Effector CD4-positive, alpha-beta T cell (primary cell): ENCODE measurements around the gene DNAH9.
"Not testable (repeated sequence)": the region's sequence is repeated elsewhere in the genome, so short reads cannot be mapped to it uniquely, and the experiment has no call there.

Source experiments
- DNase-seq: peaks from one replicate; pipeline ENCODE4 v3.0.0-alpha.2; 2020

The DNAH9 gene

DNA sequence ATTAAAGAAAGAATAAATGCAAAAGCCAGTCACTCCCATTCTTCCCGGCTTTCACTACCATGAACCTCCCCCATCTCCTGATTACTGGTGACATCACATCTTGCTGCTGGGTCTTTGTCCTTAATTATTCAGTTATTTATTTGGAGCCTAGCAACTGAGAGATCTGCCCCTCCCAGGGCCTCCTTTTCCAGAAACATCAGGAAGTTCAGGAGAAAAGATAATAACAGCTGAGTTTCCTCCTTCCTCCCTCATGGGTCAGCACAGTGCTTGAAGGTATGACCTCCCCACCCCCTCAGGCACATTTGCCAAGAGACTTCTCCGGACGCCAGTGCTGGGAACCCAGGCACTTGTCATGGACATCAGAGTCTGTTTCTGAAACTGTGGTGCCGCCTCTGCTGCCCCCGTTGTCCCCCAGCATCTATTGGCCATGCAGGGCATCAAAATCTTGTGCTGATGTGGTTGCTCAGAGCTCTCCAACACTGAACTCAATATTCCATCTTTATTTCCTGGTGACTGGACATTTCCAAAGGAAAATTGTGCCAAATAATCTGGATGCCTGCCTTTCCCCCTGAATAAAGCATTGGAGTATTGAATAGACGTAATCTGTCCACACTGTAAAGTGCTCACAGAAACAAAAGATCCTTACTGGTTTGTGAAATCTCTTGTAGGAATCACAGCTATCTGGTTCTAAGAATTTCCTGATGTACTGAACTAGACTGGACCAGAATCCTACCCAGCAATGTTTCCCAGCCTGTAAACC is 327.2 kb downstream of the DNAH9 start:
- DNase-seq, result no peak

DNA sequence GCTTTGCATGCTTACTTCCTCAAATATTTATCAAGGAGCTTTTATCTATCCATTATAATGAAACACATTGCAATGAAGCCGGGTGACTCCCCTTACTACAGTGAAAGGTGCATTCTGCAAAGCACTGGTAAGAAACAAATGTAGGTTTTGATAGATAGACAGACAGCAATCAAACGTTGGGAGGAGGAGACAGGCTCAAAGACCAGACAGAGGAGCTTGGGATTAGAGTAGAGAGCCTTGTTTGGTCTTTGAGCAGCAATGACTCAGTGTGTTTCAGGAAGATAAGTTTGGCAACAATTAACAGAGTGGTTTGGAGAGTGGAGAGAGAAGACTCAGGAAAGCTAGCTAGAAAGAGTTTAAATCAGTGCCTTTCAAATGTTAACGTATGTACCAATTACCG is 330.2 kb downstream of the DNAH9 start:
- no peak for DNase-seq

DNA sequence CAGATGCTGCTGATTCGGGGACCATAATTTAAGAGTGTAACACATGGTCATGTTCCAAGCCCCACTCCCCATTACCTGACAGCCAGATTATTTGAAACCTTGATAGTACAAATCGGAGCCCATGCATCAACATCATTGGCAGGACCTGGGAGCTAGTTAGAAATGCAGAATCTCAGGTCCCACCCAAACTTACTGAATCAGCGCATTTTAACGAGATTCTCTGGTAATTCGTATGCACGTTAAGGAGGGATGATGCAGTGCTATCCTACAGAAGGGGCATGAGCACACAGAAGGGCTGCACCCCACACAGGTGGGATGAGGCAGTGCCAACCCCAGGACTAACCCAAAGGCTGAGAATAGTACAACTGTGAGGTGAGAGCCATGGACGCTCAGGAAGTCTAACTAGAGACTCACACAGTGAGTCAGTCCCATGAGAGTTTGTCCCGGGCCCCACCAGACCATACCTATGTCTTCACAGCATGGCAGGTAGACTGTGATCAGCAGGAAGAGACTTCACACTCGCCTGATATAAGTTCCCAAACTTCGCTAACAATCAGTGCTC is 334.1 kb downstream of the DNAH9 start:
- DNase-seq, result no peak

DNA sequence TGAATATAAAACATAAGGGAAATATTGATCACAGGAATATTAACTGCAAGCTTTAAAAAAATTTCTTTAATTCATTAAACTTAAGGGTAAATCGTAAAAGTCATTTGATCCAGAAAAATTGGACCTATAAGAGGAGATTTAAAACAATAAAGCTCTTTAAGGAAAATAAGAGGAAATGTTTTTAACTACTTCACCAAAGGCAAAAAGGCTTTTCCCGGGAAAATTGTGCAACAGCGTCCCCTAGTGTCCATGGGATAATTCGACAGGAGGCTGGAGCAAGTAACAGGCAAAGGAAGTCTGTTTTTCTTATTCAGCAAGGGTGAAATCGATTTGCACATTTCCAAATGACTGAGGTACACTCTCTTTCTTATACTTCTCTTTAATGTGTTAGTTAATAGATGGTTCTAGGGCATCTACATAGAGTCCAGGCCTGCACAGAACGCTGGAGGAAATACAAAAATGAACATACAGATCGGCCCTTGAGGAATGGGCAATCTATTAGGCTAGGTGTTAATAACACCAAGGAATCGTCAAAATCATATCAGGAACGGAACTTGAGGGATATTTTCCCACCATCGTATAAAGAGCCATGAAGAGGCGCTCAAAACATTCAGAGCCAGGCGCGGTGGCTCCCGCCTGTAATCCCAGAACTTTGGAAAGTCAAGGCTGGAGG is 337.6 kb downstream of the DNAH9 start:
- no peak for DNase-seq

- DNase-seq, result no peak
These were observed 342.6 kb downstream of the DNAH9 start for GRCh38 chr17:11940904-11941303.

- DNase-seq, result not testable (repeated sequence)
These were observed 344.8 kb downstream of the DNAH9 start for GRCh38 chr17:11943086-11943485.

- no peak for DNase-seq
These were observed 345.6 kb downstream of the DNAH9 start for GRCh38 chr17:11943759-11944347.

- no peak for DNase-seq
These were observed 346.3 kb downstream of the DNAH9 start for GRCh38 chr17:11944587-11944986.

- no peak for DNase-seq
These were observed 350.5 kb downstream of the DNAH9 start for GRCh38 chr17:11948789-11949188.

DNA sequence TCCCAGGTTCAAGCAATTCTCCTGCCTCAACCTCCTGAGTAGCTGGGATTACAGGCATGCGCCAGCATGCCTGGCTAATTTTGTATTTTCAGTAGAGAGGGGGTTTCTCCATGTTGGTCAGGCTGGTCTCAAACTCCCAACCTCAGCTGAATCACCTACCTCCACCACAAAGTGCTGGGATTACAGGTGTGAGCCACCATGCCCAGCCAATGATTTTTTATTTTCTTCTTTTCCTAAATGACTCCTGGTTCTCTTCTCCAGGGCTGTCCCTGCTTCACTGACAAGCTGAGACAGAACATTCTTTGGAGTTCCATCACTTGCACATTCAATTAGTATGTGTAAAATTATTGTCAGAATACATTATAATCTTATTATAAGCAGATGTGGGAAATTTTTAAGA is 351.3 kb downstream of the DNAH9 start:
- DNase-seq, result not testable (repeated sequence)

- DNase-seq, result no peak
These were observed 352.7 kb downstream of the DNAH9 start for GRCh38 chr17:11950771-11951519.

DNA sequence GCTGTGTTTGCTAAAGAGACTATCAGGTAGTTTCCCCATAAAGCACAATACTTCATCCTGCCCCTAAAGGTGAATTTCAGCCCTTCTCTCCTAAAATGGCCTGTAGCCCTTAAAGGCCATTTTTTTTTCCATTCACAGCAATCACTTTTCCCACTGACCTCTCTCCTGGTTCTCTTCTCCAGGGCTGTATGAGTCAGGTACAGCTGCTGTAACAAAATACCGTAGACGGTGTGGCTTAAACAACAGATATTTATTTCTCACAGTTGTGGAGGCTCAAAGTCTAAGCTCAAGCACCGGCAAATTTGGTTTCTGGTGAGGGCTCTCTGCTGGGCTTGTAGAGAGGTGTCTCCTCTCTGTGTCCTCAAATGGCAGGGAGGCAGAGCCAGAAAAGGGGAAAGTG is 354.3 kb downstream of the DNAH9 start:
- no peak for DNase-seq

GRCh38 chr17:11953924-11954323 is 355.7 kb downstream of the DNAH9 start:
- DNase-seq, result no peak

- no peak for DNase-seq
These were observed 356.7 kb downstream of the DNAH9 start for GRCh38 chr17:11954936-11955335.

- no peak for DNase-seq
These were observed 371.3 kb downstream of the DNAH9 start for GRCh38 chr17:11969565-11969964.

GRCh38 chr17:11972741-11973140 is 374.5 kb downstream of the DNAH9 start:
- DNase-seq, result not testable (repeated sequence)

DNA sequence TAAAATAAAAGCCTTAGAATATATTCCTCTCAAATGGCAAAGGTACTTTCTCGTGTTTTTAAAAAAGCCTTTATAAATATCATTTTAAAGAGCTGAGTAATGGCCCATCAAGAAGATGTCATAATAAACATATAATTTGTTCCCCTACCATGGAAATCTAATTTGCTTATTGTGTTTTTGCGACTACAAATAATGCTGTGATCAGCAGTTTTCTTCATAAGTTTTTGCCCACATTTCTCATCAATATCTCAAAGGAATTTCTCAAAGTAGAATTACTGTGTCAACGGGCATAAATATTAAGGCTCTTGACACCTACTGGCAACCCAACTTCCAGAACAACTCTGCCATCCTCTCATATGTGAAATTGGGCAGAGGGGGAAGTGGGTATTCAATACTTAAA is 381.5 kb downstream of the DNAH9 start:
- DNase-seq, result no peak

DNA sequence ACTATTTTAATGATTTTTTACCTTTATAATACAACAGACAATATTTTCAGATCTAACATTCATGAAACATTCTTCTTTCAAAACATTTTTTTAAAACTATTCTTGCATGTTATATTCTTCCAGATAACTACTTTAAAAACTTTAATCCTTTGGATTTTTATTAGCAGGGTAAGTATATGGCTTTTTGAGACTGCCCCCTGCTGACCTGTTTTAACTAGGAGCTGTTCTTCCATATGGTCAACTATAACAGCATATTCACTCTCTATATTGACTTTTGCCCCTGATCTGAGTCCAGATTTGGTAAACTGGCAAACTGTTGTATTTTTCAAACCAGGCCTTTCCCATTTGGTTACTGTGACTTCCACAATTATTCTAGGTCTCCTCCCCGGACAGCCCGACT is 382.5 kb downstream of the DNAH9 start:
- DNase-seq, result no peak

- no peak for DNase-seq
These were observed 383.6 kb downstream of the DNAH9 start for GRCh38 chr17:11981862-11982261.

DNA sequence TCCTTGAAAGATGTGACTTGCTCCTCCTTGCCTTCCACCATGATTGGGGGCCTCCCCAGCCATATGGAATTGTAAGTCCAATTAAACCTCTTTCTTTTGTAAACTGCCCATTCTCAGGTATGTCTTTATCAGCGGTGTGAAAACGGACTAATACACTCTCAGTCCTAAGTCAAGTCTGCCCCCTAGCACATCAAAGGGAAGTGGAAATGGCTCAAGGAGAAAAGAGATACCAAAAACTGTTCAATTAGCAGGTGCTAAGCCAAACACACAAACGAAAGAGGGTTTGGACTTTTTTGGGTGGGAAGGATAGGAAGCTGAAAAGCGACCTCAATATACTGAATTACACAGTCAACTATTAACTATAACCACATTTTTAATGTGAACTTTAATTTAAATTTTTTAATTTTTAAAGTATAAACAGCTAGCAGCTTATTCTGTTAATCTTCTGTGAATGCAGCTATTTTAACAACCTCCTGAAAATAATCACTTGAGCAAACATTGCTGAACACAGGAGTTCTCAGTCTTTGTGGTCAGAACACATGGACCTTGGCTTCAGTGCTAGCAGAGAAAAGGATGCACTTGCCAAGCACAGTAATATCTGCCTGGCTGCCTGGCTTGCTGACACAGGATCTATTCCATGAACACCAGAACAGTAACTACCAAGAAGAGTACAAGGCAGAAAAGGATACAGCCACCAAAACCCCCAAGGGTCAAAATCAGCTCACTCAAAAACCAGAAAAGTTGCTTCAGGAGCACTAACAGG is 388.1 kb downstream of the DNAH9 start:
- DNase-seq, result no peak

DNA sequence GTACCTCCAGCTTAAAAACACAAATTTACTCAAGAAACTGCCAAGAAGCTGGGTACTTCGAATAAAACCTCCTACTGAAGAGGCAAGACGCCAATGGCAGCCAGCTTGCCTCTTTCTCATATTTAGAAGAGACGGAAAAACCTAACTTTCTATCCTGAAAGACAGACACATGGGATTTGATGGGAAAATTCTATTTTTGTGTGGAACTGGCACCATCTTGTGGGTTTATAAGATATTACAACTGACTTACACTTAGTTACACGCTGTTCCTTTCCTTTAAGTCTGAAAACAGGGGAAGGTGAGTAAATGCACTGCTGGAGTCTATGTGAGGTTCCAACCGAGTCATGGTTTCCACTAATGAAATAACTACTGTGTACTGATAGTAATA is 388.7 kb downstream of the DNAH9 start:
- DNase-seq, result no peak

DNA sequence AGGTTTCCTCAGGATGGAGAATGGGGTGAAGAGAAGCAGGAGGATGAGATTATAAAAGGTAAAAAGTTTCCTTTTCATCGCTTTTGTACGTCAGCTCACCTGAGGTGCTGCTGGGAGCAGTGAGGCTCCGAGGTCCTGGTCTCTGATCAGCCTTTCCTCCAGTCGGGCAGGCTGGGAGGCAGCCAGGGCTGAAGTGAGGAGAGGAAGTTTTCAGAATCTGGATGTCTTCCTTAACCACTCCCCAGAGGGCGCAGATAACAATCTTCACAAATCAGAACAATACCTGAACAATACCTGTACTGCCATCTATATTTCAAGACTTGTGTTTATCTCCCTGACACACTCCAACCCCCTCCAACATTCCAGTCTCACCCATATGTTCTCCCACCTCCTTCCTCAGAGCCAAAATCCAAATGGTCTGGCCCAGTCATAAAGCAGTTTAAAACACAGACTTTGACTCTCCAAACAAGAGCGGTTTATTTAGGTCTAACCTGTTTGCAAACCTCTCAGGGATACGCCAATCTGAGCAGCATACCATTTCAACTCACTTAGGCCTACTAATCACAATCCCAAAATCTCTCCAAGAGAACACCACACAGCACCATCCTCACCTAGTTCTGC is 392.2 kb downstream of the DNAH9 start:
- DNase-seq, result no peak
